Measurements from ENCODE around the gene ARHGAP33. TPM values are rescaled to one million over a fixed set of nuclear protein-coding genes. Genes with fewer than 3 reads are reported as not detected.

The ARHGAP33 gene
- total and polyA plus RNA-seq, 2 of the 8 experiments (the other 6 are each of a cell fraction or from before 2014, with no cell fraction given) = 6.5 to 25.2 TPM

DNA sequence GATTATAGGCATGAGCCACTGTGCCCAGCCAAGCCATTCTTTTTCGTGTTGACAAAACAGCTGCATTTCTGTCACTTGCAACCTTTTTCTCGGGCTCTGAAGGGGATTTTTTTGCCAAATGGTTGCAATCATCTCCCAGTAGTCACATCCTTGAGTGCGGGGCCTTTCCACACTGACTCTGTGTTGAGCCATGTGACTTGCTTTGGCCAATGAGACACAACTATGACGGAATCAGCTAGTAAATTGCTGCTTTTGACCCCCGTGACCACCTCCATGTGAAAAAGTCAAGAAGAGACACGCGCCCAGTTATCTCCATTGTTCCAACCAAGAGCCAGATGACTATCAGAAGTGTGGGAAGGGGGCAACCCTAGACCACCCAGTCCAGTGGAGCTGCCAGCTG lies 58.6 kb downstream of the ARHGAP33 start:
- no peak overlapping the region for H2BK12ac ChIP-seq (ENCODE audit: low read depth, low read length)
- no peak overlapping the region for H3K27ac ChIP-seq (ENCODE audit: low read depth, low read length)
- 75% methylated on average over 7 of the region's 7 CpGs; no CpG with 5 or more reads in 1 of the 2 experiments for WGBS, 2 experiments (ENCODE audit: extremely low coverage in 1 of 2, insufficient coverage in 1 of 2, insufficient read length in 1 of 2, insufficient replicate concordance in 2 of 2, low coverage in 1 of 2, low lambda C conversion rate in 2 of 2, missing lambda C conversion rate in 1 of 2)

More for the DNA sequence above, 58.6 kb downstream of the ARHGAP33 start:
- H2BK15ac ChIP-seq (ENCODE audit: low read length) = no peak overlapping the region
- no peak overlapping the region for H3K23ac ChIP-seq (ENCODE audit: insufficient read length)
- no peak for DNase-seq (ENCODE audit: low read depth in 1 of 2, low spot score in 2 of 2)
- no peak overlapping the region for H2AK5ac ChIP-seq (ENCODE audit: low read depth, low read length)
- no peak overlapping the region for H3K18ac ChIP-seq (ENCODE audit: extremely low read depth, low read length)
- no peak overlapping the region for H2BK120ac ChIP-seq (replicated peaks; ENCODE audit: low read depth, low read length)
- peak overlapping the region; percentile 63; the same call in 1 of the 2 replicates for H2AFZ ChIP-seq (ENCODE audit: low read length)
- ChIA-PET POLR2A (ENCODE audit: partially characterized antibody) (interaction anchor here (0.6 kb wide), 1 partner anchor 16 kb away, joined by 3 read pairs; no protein-coding TSS in a partner anchor), CTCF (ENCODE audit: partially characterized antibody) (interaction anchor here (1.3 to 2.6 kb wide), 4 partner anchors 8 to 16 kb away, joined by 4 to 13 read pairs (median 9); no protein-coding TSS in a partner anchor)
- H3K4ac ChIP-seq (replicated peaks; ENCODE audit: insufficient read length, low read depth, low read length) = no peak overlapping the region
- no peaks in the 10 kb centered on the region for H3K36me3 ChIP-seq (ENCODE audit: control insufficient read depth in 2 of 4, insufficient read depth in 4 of 4, low read length in 3 of 4)
- H3K14ac ChIP-seq (ENCODE audit: insufficient read length) = no peak overlapping the region
- H3K79me1 ChIP-seq (ENCODE audit: low read depth, low read length) = no peaks in the 10 kb centered on the region
- no peak overlapping the region for H2BK20ac ChIP-seq (ENCODE audit: low read length)
- H3K23me2 ChIP-seq (ENCODE audit: low read depth, low read length) = no peaks in the 10 kb centered on the region
- no peak overlapping the region for H4K5ac ChIP-seq (ENCODE audit: insufficient read length, low read depth, low read length)
- H3K9me3 ChIP-seq (ENCODE audit: insufficient read depth in 2 of 2, low read depth in 1 of 2, low read length in 1 of 2) = no peaks in the 10 kb centered on the region
- H4K91ac ChIP-seq (replicated peaks; ENCODE audit: insufficient read length, low read length) = no peak overlapping the region
- no peak overlapping the region for H2BK5ac ChIP-seq (ENCODE audit: low read depth, low read length)
- no peak overlapping the region for H4K8ac ChIP-seq (ENCODE audit: extremely low read depth, insufficient read depth, low read length)
- no peaks in the 10 kb centered on the region; a peak in 1 of 7 replicates for H3K27me3 ChIP-seq (replicated peaks in 1 of 4; ENCODE audit: control insufficient read depth in 3 of 4, extremely low read depth in 1 of 4, insufficient read depth in 3 of 4, low read length in 3 of 4)
- no peak for TF ChIP-seq RXRA (IDR thresholded peaks at IDR 0.05; ENCODE audit: insufficient read depth, low read depth, low read length)
- TF ChIP-seq, protein P1, sequence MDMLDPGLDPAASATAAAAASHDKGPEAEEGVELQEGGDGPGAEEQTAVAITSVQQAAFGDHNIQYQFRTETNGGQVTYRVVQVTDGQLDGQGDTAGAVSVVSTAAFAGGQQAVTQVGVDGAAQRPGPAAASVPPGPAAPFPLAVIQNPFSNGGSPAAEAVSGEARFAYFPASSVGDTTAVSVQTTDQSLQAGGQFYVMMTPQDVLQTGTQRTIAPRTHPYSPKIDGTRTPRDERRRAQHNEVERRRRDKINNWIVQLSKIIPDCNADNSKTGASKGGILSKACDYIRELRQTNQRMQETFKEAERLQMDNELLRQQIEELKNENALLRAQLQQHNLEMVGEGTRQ (IDR thresholded peaks at IDR 0.05; ENCODE audit: low read length) = peak; percentile 28; the same call in 1 of the 2 replicates
- no peak overlapping the region for H3K9ac ChIP-seq (replicated peaks in 1 of 4; ENCODE audit: extremely low read depth in 1 of 4, low read depth in 3 of 4, low read length in 3 of 4)
- H3K4me3 ChIP-seq (ENCODE audit: extremely low read depth in 1 of 4, insufficient read depth in 2 of 4, low read depth in 3 of 4, low read length in 4 of 4) = no peak overlapping the region
- no peaks in the 10 kb centered on the region for H4K20me1 ChIP-seq (replicated peaks in 1 of 2; ENCODE audit: control insufficient read depth in 1 of 2, insufficient read depth in 2 of 2, low read length in 2 of 2)
- no peak overlapping the region for H3K4me2 ChIP-seq (ENCODE audit: insufficient read depth in 1 of 2, low read depth in 2 of 2, low read length in 2 of 2)
- no peak for FAIRE-seq
- no peaks in the 10 kb centered on the region for H3K79me2 ChIP-seq (ENCODE audit: control insufficient read depth in 1 of 2, insufficient read depth in 2 of 2, low read length in 2 of 2)
- H3K56ac ChIP-seq (replicated peaks; ENCODE audit: insufficient read length, low read depth, low read length) = no peak overlapping the region
- no peaks in the 10 kb centered on the region for H3K4me1 ChIP-seq (replicated peaks in 1 of 4; ENCODE audit: control insufficient read depth in 3 of 4, insufficient read depth in 4 of 4, low read length in 3 of 4)
